ENCODE measurements around the gene DHPS. TPM values are rescaled to one million over a fixed set of nuclear protein-coding genes. Genes with fewer than 3 reads are reported as not detected.

DHPS gene
- total and polyA plus RNA-seq, 4 donors: 65.0 to 80.8 (median 74.7) TPM

DNA sequence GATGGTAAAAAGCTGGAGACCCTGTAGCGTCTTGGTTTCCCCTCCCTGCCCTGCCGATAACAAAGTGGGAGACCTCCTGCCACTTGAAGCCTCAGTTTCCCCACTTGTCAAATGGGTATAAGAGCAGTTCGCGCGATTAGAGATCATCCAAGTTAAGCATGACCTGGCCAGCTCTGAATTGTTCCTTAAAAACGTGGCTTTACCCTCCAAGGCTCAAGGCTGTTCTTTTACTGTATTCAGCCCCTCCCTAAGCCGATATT, 41.6 kb upstream of the DHPS start:
- H3K27me3 ChIP-seq (ENCODE audit: control insufficient read depth in 3 of 3, insufficient read depth in 3 of 3, low read length in 2 of 3): no peaks in the 10 kb centered on the region
- peaks cover 0 to 25% (median 10%) of the 10 kb centered on the region in 5 donors for H3K4me1 ChIP-seq (ENCODE audit: control insufficient read depth in 5 of 5, insufficient read depth in 5 of 5, low read length in 5 of 5)
- peaks cover 0 to 11% (median 9%) of the 10 kb centered on the region in 4 donors for H3K36me3 ChIP-seq (ENCODE audit: control insufficient read depth in 4 of 4, insufficient read depth in 4 of 4, low read length in 4 of 4)
- no peaks in the 10 kb centered on the region for H3K9me3 ChIP-seq (ENCODE audit: control insufficient read depth in 4 of 4, insufficient read depth in 3 of 4, low read length in 3 of 4)
- ATAC-seq (ENCODE audit: insufficient read depth, low FRiP score): no peak
- H3K27ac ChIP-seq (ENCODE audit: low read depth in 1 of 2, low read length in 1 of 2): peak overlapping the region; percentile 37 to 82
- TF ChIP-seq, protein P1, sequence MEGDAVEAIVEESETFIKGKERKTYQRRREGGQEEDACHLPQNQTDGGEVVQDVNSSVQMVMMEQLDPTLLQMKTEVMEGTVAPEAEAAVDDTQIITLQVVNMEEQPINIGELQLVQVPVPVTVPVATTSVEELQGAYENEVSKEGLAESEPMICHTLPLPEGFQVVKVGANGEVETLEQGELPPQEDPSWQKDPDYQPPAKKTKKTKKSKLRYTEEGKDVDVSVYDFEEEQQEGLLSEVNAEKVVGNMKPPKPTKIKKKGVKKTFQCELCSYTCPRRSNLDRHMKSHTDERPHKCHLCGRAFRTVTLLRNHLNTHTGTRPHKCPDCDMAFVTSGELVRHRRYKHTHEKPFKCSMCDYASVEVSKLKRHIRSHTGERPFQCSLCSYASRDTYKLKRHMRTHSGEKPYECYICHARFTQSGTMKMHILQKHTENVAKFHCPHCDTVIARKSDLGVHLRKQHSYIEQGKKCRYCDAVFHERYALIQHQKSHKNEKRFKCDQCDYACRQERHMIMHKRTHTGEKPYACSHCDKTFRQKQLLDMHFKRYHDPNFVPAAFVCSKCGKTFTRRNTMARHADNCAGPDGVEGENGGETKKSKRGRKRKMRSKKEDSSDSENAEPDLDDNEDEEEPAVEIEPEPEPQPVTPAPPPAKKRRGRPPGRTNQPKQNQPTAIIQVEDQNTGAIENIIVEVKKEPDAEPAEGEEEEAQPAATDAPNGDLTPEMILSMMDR (IDR thresholded peaks at IDR 0.05; ENCODE audit: control extremely low read depth, extremely low read depth): no peak
- DNase-seq: peak in 1 of 3 donors; percentile 19
- peak overlapping the region; percentile 26 to 57 for H3K9ac ChIP-seq (ENCODE audit: insufficient read depth in 1 of 2, low read length in 2 of 2)
- H3K4me3 ChIP-seq: peak overlapping the region; percentile 35
- WGBS, 2 donors: 0 to 3% methylated on average over 7 of the region's 7 CpGs

GRCh38 chr19:12722566-12723380, 41.1 kb upstream of the DHPS start:
- H3K27ac ChIP-seq (ENCODE audit: low read depth in 1 of 2, low read length in 1 of 2): peak overlapping the region; percentile 82 to 92
- H3K27me3 ChIP-seq (ENCODE audit: control insufficient read depth in 3 of 3, insufficient read depth in 3 of 3, low read length in 2 of 3): no peaks in the 10 kb centered on the region
- peak overlapping the region; percentile 79 for H3K4me3 ChIP-seq
- peak overlapping the region; percentile 57 to 61 for H3K9ac ChIP-seq (ENCODE audit: insufficient read depth in 1 of 2, low read length in 2 of 2)
- DNase-seq (peak; percentile 98 to 100 (median 99)), ATAC-seq (ENCODE audit: insufficient read depth, low FRiP score) (peak; percentile 90)
- TF ChIP-seq, protein P1 (IDR thresholded peaks at IDR 0.05; ENCODE audit: control extremely low read depth, extremely low read depth): no peak
- 1% methylated on average over 32 of the region's 32 CpGs for WGBS, 2 donors
- H3K4me1 ChIP-seq (ENCODE audit: control insufficient read depth in 5 of 5, insufficient read depth in 5 of 5, low read length in 5 of 5): peaks cover 0 to 25% (median 10%) of the 10 kb centered on the region in 5 donors
- H3K36me3 ChIP-seq (ENCODE audit: control insufficient read depth in 4 of 4, insufficient read depth in 4 of 4, low read length in 4 of 4): peaks cover 0 to 9% (median 7%) of the 10 kb centered on the region in 4 donors
- H3K9me3 ChIP-seq (ENCODE audit: control insufficient read depth in 4 of 4, insufficient read depth in 3 of 4, low read length in 3 of 4): no peaks in the 10 kb centered on the region

DNA sequence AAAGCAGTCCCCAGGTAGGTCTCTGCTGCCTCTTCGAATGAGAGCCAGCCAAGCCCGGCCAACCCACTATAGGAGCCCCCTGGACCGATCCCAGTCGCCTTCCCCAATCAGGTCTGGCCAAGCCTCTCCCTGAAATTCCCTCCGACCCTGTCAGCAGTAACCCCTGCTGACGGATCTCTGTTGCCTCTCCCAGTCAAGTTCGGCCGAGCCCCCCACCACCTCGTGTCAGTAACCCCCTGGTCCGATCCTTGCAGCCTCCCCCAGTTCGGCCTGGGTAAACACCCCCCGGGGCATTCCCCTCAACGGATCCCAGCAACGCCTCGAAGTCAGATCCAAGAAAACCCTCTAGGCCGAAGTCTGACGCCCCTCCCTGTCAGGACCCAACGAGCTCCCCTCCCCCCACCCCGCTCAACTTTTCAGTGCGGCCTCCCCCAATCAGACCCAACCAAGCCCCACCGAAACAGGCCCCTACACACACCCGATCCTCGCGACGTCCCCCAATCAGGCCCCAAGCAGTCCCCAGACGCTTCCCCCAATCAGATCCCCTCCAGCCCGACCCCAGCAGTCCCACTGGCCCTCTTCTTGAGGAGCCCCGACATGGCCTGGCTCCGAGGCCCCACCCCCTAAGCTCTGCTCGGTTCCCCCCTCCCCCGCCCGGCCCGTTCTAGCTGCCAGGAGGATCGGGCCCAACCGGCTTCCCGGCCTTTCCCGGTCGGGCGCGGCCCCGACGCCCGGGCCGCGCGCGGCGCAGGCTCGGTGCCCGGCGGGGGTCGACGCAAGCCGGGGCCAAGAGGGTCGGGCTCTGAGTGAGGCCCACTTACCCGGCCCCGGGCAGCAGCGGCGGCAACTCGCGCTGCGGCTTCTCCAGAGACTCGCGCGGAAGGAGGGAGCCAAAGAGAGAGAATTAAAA, 40.2 kb upstream of the DHPS start:
- H3K27ac ChIP-seq (ENCODE audit: low read depth in 1 of 2, low read length in 1 of 2): peak overlapping the region; percentile 89 to 92
- no peaks in the 10 kb centered on the region for H3K27me3 ChIP-seq (ENCODE audit: control insufficient read depth in 3 of 3, insufficient read depth in 3 of 3, low read length in 2 of 3)
- H3K4me1 ChIP-seq (ENCODE audit: control insufficient read depth in 5 of 5, insufficient read depth in 5 of 5, low read length in 5 of 5): peaks cover 0 to 25% (median 10%) of the 10 kb centered on the region in 5 donors
- H3K4me3 ChIP-seq: peak overlapping the region; percentile 79
- no peaks in the 10 kb centered on the region for H3K9me3 ChIP-seq (ENCODE audit: control insufficient read depth in 4 of 4, insufficient read depth in 3 of 4, low read length in 3 of 4)
- H3K36me3 ChIP-seq (ENCODE audit: control insufficient read depth in 4 of 4, insufficient read depth in 4 of 4, low read length in 4 of 4): peaks cover 0 to 12% (median 9%) of the 10 kb centered on the region in 4 donors
- peak overlapping the region; percentile 73 to 88 for H3K9ac ChIP-seq (ENCODE audit: insufficient read depth in 1 of 2, low read length in 2 of 2)
- TF ChIP-seq, protein P1 (IDR thresholded peaks at IDR 0.05; ENCODE audit: control extremely low read depth, extremely low read depth): no peak
- DNase-seq (peak; percentile 89 to 92 (median 92)), ATAC-seq (ENCODE audit: insufficient read depth, low FRiP score) (peak; percentile 40)
- WGBS, 2 donors: 1% methylated on average over 60 to 65 of the region's 65 CpGs
